HEK293T (cell line): ENCODE results near the gene TNFSF8.

ENCODE experiments used
- CTCF ChIA-PET: fragments of 350-600 bp; formaldehyde crosslinking; extraction: SDS; loops from one replicate; lab custom pipeline; 2021; ENCODE audit warnings: antibody characterized with exemption, inconsistent platforms; lab: Yijun Ruan, JAX
- POLR2A ChIA-PET: fragments of 350-600 bp; formaldehyde crosslinking; extraction: SDS; loops from one replicate; lab custom pipeline; 2020; ENCODE audit warnings: antibody characterized with exemption, inconsistent platforms; lab: Yijun Ruan, JAX
- DNase-seq: peaks from one replicate; pipeline ENCODE4 v3.0.0; 2012; ENCODE audit warnings: mixed read lengths; ENCODE audit errors: extremely low spot score
- ARNT ChIP-seq: fragments of 450-650 bp; IDR thresholded peaks from 2 replicates; pipeline ENCODE4 v1.6.1; 2017; ENCODE audit warnings: mild to moderate bottlenecking
- BHLHE40 ChIP-seq: fragments of 450-650 bp; IDR thresholded peaks from 2 replicates; pipeline ENCODE4 v1.6.1; 2016; ENCODE audit warnings: mild to moderate bottlenecking, moderate library complexity, borderline replicate concordance
- CTBP1 ChIP-seq: fragments of 450-650 bp; IDR thresholded peaks from 2 replicates; pipeline ENCODE4 v1.6.1; 2016; ENCODE audit warnings: borderline replicate concordance
- ELF4 ChIP-seq: fragments of 450-650 bp; IDR thresholded peaks from 2 replicates; pipeline ENCODE4 v1.6.1; 2017; ENCODE audit warnings: antibody characterized with exemption
- FOXA1 ChIP-seq: fragments of 450-650 bp; IDR thresholded peaks from 2 replicates; pipeline ENCODE4 v1.6.1; 2016; ENCODE audit warnings: mild to moderate bottlenecking
- FOXK2 ChIP-seq: fragments of 450-650 bp; IDR thresholded peaks from 2 replicates; pipeline ENCODE4 v1.6.1; 2016; ENCODE audit warnings: mild to moderate bottlenecking
- FOXM1 ChIP-seq: fragments of 450-650 bp; IDR thresholded peaks from 2 replicates; pipeline ENCODE4 v1.6.1; 2017; ENCODE audit warnings: mild to moderate bottlenecking, borderline replicate concordance
- HDGF ChIP-seq: fragments of 450-650 bp; IDR thresholded peaks from 2 replicates; pipeline ENCODE4 v1.6.1; 2017; ENCODE audit warnings: antibody characterized with exemption, borderline replicate concordance
- L3MBTL2 ChIP-seq: fragments of 450-650 bp; conservative IDR thresholded peaks from 2 replicates; pipeline ENCODE4 v1.6.1; 2016; ENCODE audit warnings: mild to moderate bottlenecking
- LEF1 ChIP-seq: fragments of 450-650 bp; IDR thresholded peaks from 2 replicates; pipeline ENCODE4 v1.6.1; 2017; ENCODE audit warnings: mild to moderate bottlenecking, borderline replicate concordance
- NFRKB ChIP-seq: fragments of 450-650 bp; IDR thresholded peaks from 2 replicates; pipeline ENCODE4 v1.6.1; 2016; ENCODE audit warnings: mild to moderate bottlenecking, moderate library complexity
- PKNOX1 ChIP-seq: fragments of 450-650 bp; IDR thresholded peaks from 2 replicates; pipeline ENCODE4 v1.6.1; 2016
- SP1 ChIP-seq: fragments of 450-650 bp; IDR thresholded peaks from 2 replicates; pipeline ENCODE4 v1.6.1; 2017
- SUZ12 ChIP-seq: fragments of 450-650 bp; IDR thresholded peaks from 2 replicates; pipeline ENCODE4 v1.6.1; 2016; ENCODE audit warnings: mild to moderate bottlenecking
- TARDBP ChIP-seq: fragments of 450-650 bp; IDR thresholded peaks from 2 replicates; pipeline ENCODE4 v1.6.1; 2016
- ZNF384 ChIP-seq: fragments of 450-650 bp; IDR thresholded peaks from 2 replicates; pipeline ENCODE4 v1.6.1; 2016

Gene TNFSF8

GRCh38 chr9:114856215-114856941 lies 74.0 kb downstream of the TNFSF8 start:
- POLR2A ChIA-PET: no interaction called here
- CTCF ChIA-PET: no interaction called here
- TF ChIP-seq NFRKB (no peak), FOXK2 (no peak), BHLHE40 (no peak), L3MBTL2 (no peak), ARNT (no peak), ZNF384 (no peak), TARDBP (no peak), HDGF (no peak), LEF1 (no peak), CTBP1 (no peak), ELF4 (no peak), PKNOX1 (no peak), FOXM1 (no peak), FOXA1 (no peak)
- no peak for DNase-seq

- POLR2A ChIA-PET: no interaction called here
- no peak for DNase-seq
- CTCF ChIA-PET: no interaction called here
- no peak for TF ChIP-seq PKNOX1
- TF ChIP-seq TARDBP: no peak
- TF ChIP-seq LEF1: no peak
- no peak for TF ChIP-seq FOXM1
- no peak for TF ChIP-seq ELF4
- no peak for TF ChIP-seq CTBP1
- no peak for TF ChIP-seq BHLHE40
- TF ChIP-seq SP1: no peak
- TF ChIP-seq HDGF: no peak
- TF ChIP-seq NFRKB: no peak
- no peak for TF ChIP-seq ZNF384
- no peak for TF ChIP-seq FOXK2
- TF ChIP-seq ARNT: no peak
- TF ChIP-seq L3MBTL2: no peak
- TF ChIP-seq SUZ12: no peak
Observed at GRCh38 chr9:114855488-114855887, 74.9 kb downstream of the TNFSF8 start.

GRCh38 chr9:114854736-114855355 lies 75.5 kb downstream of the TNFSF8 start:
- no peak for DNase-seq
- ChIA-PET POLR2A (no interaction called here), CTCF (no interaction called here)
- TF ChIP-seq SP1 (no peak), ELF4 (no peak), TARDBP (no peak), FOXM1 (no peak), HDGF (no peak), PKNOX1 (no peak), BHLHE40 (no peak), CTBP1 (no peak), L3MBTL2 (no peak), SUZ12 (no peak)

GRCh38 chr9:114853071-114853855 lies 77.1 kb downstream of the TNFSF8 start:
- CTCF ChIA-PET: no interaction called here
- TF ChIP-seq TARDBP (no peak), SUZ12 (no peak), HDGF (no peak), BHLHE40 (no peak)
- POLR2A ChIA-PET: no interaction called here
- DNase-seq: no peak

- ChIA-PET CTCF (no interaction called here), POLR2A (no interaction called here)
- no peak for DNase-seq
- no peak for TF ChIP-seq TARDBP
- no peak for TF ChIP-seq PKNOX1
- no peak for TF ChIP-seq BHLHE40
- TF ChIP-seq HDGF: no peak
- no peak for TF ChIP-seq SP1
- no peak for TF ChIP-seq FOXA1
Observed at GRCh38 chr9:114852050-114852594, 78.3 kb downstream of the TNFSF8 start.
